SU-DHL-6 (cell line): Measurements from ENCODE around the gene INO80E.

ENCODE experiments used
- EZH2phosphoT487 ChIP-seq: fragments of 200-600 bp; sonication (generic), shearing (Covaris generic); conservative IDR thresholded peaks from 2 replicates; pipeline ENCODE4 v1.6.1; 2018; ENCODE audit warnings: mild to moderate bottlenecking, antibody characterized with exemption, low read length, moderate library complexity, mixed read lengths
- TF ChIP-seq, protein P1 (sequence below): fragments of 200-600 bp; sonication (generic); IDR thresholded peaks from one replicate; pipeline ENCODE4 v1.5.1; 2017; ENCODE audit warnings: antibody characterized with exemption, mild to moderate bottlenecking, low read length, moderate library complexity; ENCODE audit not compliant: insufficient read depth, poor library complexity, severe bottlenecking

DNA sequence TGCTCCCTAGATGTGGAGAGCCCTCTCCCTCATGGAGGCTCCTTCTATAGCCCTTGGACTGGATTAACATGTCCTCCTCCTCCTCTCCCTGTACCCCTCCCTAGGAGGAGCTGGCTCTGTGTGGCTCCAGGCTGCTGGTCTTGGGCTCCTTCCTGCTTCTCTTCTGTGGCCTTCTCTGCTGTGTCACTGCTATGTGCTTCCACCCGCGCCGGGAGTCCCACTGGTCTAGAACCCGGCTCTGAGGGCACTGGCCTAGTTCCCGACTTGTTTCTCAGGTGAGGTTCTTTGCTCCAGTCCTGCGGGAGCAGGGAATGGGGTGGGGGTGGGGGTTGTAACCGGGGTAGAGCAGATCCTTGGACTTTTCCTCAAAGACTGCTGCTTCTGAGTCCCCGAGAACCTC is 24.7 kb upstream of the INO80E start:
- TF ChIP-seq, protein P1, sequence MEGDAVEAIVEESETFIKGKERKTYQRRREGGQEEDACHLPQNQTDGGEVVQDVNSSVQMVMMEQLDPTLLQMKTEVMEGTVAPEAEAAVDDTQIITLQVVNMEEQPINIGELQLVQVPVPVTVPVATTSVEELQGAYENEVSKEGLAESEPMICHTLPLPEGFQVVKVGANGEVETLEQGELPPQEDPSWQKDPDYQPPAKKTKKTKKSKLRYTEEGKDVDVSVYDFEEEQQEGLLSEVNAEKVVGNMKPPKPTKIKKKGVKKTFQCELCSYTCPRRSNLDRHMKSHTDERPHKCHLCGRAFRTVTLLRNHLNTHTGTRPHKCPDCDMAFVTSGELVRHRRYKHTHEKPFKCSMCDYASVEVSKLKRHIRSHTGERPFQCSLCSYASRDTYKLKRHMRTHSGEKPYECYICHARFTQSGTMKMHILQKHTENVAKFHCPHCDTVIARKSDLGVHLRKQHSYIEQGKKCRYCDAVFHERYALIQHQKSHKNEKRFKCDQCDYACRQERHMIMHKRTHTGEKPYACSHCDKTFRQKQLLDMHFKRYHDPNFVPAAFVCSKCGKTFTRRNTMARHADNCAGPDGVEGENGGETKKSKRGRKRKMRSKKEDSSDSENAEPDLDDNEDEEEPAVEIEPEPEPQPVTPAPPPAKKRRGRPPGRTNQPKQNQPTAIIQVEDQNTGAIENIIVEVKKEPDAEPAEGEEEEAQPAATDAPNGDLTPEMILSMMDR, result no peak
- no peak for TF ChIP-seq EZH2phosphoT487
